GM23248 (cell line): ENCODE results near the gene POLR3H.

Source experiments
- EZH2 ChIP-seq: fragments of 200-600 bp; sonication (generic); IDR thresholded peaks from 2 replicates; pipeline ENCODE4 v1.6.1; 2018; ENCODE audit warnings: antibody characterized with exemption, mild to moderate bottlenecking; ENCODE audit not compliant: insufficient read depth, poor library complexity, severe bottlenecking
- EZH2phosphoT487 ChIP-seq: fragments of 200-600 bp; sonication (generic); IDR thresholded peaks from 2 replicates; pipeline ENCODE4 v1.6.1; 2018; ENCODE audit warnings: antibody characterized with exemption, moderate library complexity, mild to moderate bottlenecking, low read depth; ENCODE audit not compliant: insufficient read depth

- TF ChIP-seq EZH2: no peak
- TF ChIP-seq EZH2phosphoT487: no peak
Observed at GRCh38 chr22:41543854-41544670, at the start of gene POLR3H.
